A549 (cell line): ENCODE measurements around the gene ZCCHC12. TPM values are rescaled to one million over a fixed set of nuclear protein-coding genes. Genes with fewer than 3 reads are reported as not detected.

ENCODE experiments used
- ATAC-seq, 2 experiments: fragments of 200-7000 bp in 1 of 2; fragments of >200 bp in 1 of 2; cut with Nextera tagmentation in 1 of 2; cut with Tn5 transposase in 1 of 2; 3 replicates each; pipeline versions ENCODE4 v1.8.0 to v1.9.1; 2018 to 2020; ENCODE audit warnings: mild to moderate bottlenecking in 1 of 2, moderate library complexity in 1 of 2
- CTCF ChIA-PET: fragments of 300-600 bp; sonication (Branson Sonifier 250); formaldehyde crosslinking; extraction: SDS; loops from one replicate; lab custom pipeline; 2021; ENCODE audit warnings: antibody characterized with exemption, inconsistent platforms; lab: Yijun Ruan, JAX
- POLR2A ChIA-PET: fragments of 350-600 bp; formaldehyde crosslinking; extraction: SDS; loops from one replicate; lab custom pipeline; 2021; ENCODE audit warnings: antibody characterized with exemption, inconsistent platforms; lab: Yijun Ruan, JAX
- DNase-seq, 2 experiments: peaks; one replicate each; pipeline versions ENCODE4 v3.0.0 to v3.0.0-alpha.2; 2011 to 2016; ENCODE audit warnings: low read depth in 1 of 2, low spot score in 1 of 2
- FAIRE-seq: peaks from 2 replicates; lab custom pipeline; 2011; peaks lifted over from hg19 to GRCh38; lab: Jason Lieb, UNC
- H3K27ac ChIP-seq, 2 experiments: fragments of >200 bp; sonication (Bioruptor Twin); formaldehyde crosslinking; 3 replicates each; pipeline ENCODE4 v1.5.1; 2016 to 2017
- H3K4me1 ChIP-seq: fragments of >200 bp; sonication (Bioruptor Twin); formaldehyde crosslinking; 3 replicates; pipeline ENCODE4 v1.6.1; 2016
- H3K4me2 ChIP-seq: fragments of >200 bp; sonication (Bioruptor Twin); formaldehyde crosslinking; 3 replicates; pipeline ENCODE4 v1.6.1; 2016
- H3K4me3 ChIP-seq: fragments of >200 bp; sonication (Bioruptor Twin); formaldehyde crosslinking; 3 replicates; pipeline ENCODE4 v1.5.1; 2016
- H3K9me3 ChIP-seq: fragments of >200 bp; sonication (Bioruptor Twin); formaldehyde crosslinking; 3 replicates; pipeline ENCODE4 v1.6.1; 2016
- CBX8 ChIP-seq: fragments of 200-600 bp; sonication (generic); IDR thresholded peaks from 2 replicates; pipeline ENCODE4 v1.6.1; 2016
- CEBPB ChIP-seq, 2 experiments: fragments of >200 bp in 1 of 2; sonication (Bioruptor Twin) in 1 of 2; formaldehyde crosslinking in 1 of 2; IDR thresholded peaks; 2 replicates each; pipeline ENCODE4 v1.6.1; 2012 to 2016
- CHD2 ChIP-seq: fragments of 150-350 bp; IDR thresholded peaks from 2 replicates; pipeline ENCODE4 v1.6.1; 2014; ENCODE audit warnings: low read length; ENCODE audit not compliant: partially characterized antibody
- CTCF ChIP-seq: fragments of >200 bp; sonication (Bioruptor Twin); formaldehyde crosslinking; IDR thresholded peaks from 3 replicates; pipeline ENCODE4 v1.5.1; 2016
- ELK1 ChIP-seq: fragments of 150-350 bp; IDR thresholded peaks from 2 replicates; pipeline ENCODE4 v1.6.1; 2014; ENCODE audit warnings: low read depth, mild to moderate bottlenecking, low read length
- FOSB ChIP-seq: fragments of 250-450 bp; sonication (Bioruptor Pico); IDR thresholded peaks from 2 replicates; pipeline ENCODE4 v1.5.0; 2020; ENCODE audit warnings: mild to moderate bottlenecking, moderate library complexity
- FOXS1 ChIP-seq: fragments of 250-450 bp; sonication (Bioruptor Pico); IDR thresholded peaks from 2 replicates; pipeline ENCODE4 v1.5.0; 2020; ENCODE audit warnings: mild to moderate bottlenecking, moderate library complexity
- GATA3 ChIP-seq: IDR thresholded peaks from 2 replicates; pipeline ENCODE4 v1.6.1; 2012; ENCODE audit warnings: borderline replicate concordance
- HDAC2 ChIP-seq: fragments of 200-600 bp; sonication (generic); IDR thresholded peaks from 2 replicates; pipeline ENCODE4 v1.6.1; 2016
- HES2 ChIP-seq: fragments of >200 bp; sonication (Bioruptor Twin); formaldehyde crosslinking; IDR thresholded peaks from 2 replicates; pipeline ENCODE4 v1.6.1; 2016
- HEYL ChIP-seq: fragments of 250-450 bp; sonication (Bioruptor Pico); IDR thresholded peaks from 2 replicates; pipeline ENCODE4 v1.8.0; 2021; ENCODE audit warnings: mild to moderate bottlenecking, moderate library complexity
- KDM1A ChIP-seq: fragments of 200-600 bp; sonication (generic); IDR thresholded peaks from 2 replicates; pipeline ENCODE4 v1.6.1; 2016; ENCODE audit warnings: low read depth, mild to moderate bottlenecking
- MAFK ChIP-seq: fragments of 450-650 bp; IDR thresholded peaks from 2 replicates; pipeline ENCODE4 v1.6.1; 2014; ENCODE audit not compliant: partially characterized antibody
- MAZ ChIP-seq: fragments of 150-350 bp; IDR thresholded peaks from 2 replicates; pipeline ENCODE4 v1.6.1; 2014; ENCODE audit warnings: antibody characterized with exemption, low read depth, low read length, borderline replicate concordance
- PBX3 ChIP-seq: IDR thresholded peaks from 2 replicates; pipeline ENCODE4 v1.6.1; 2012
- POLR2A ChIP-seq: IDR thresholded peaks from 2 replicates; pipeline ENCODE4 v1.6.1; 2012; ENCODE audit warnings: mild to moderate bottlenecking, low read length
- RAD21 ChIP-seq, 2 experiments: fragments of >200 bp in 1 of 2; sonication (Bioruptor Twin) in 1 of 2; formaldehyde crosslinking in 1 of 2; IDR thresholded peaks in 1 of 2; conservative IDR thresholded peaks in 1 of 2; 2 replicates in 1 of 2; 3 replicates in 1 of 2; pipeline ENCODE4 v1.6.1; 2012 to 2018; ENCODE audit warnings: inconsistent platforms in 1 of 2
- RARB ChIP-seq: fragments of 250-450 bp; sonication (Bioruptor Pico); IDR thresholded peaks from 2 replicates; pipeline ENCODE4 v1.8.0; 2021; ENCODE audit warnings: mild to moderate bottlenecking, moderate library complexity
- RCOR1 ChIP-seq: fragments of 150-350 bp; IDR thresholded peaks from 2 replicates; pipeline ENCODE4 v1.6.1; 2014; ENCODE audit warnings: antibody characterized with exemption, low read length, low read depth
- RNF2 ChIP-seq: fragments of 200-600 bp; sonication (generic); IDR thresholded peaks from 2 replicates; pipeline ENCODE4 v1.6.1; 2016; ENCODE audit warnings: low read depth, mild to moderate bottlenecking, antibody characterized with exemption, moderate library complexity, borderline replicate concordance
- SMC3 ChIP-seq: fragments of >200 bp; sonication (Bioruptor Twin); formaldehyde crosslinking; IDR thresholded peaks from 3 replicates; pipeline ENCODE4 v1.6.1; 2018; ENCODE audit warnings: inconsistent platforms
- TFCP2L1 ChIP-seq: fragments of 250-450 bp; sonication (Bioruptor Pico); IDR thresholded peaks from 2 replicates; pipeline ENCODE4 v1.5.0; 2021; ENCODE audit warnings: mild to moderate bottlenecking
- USF2 ChIP-seq: fragments of 450-650 bp; IDR thresholded peaks from 2 replicates; pipeline ENCODE4 v1.6.1; 2014; ENCODE audit warnings: antibody characterized with exemption
- ZC3H11A ChIP-seq: fragments of 450-650 bp; IDR thresholded peaks from 2 replicates; pipeline ENCODE4 v1.6.1; 2014; ENCODE audit warnings: antibody characterized with exemption, mild to moderate bottlenecking
- ZFP36 ChIP-seq: fragments of 450-650 bp; IDR thresholded peaks from 2 replicates; pipeline ENCODE4 v1.6.1; 2014; ENCODE audit warnings: borderline replicate concordance; ENCODE audit not compliant: partially characterized antibody
- ZSCAN20 ChIP-seq: fragments of 250-450 bp; sonication (Bioruptor Pico); IDR thresholded peaks from 2 replicates; pipeline ENCODE4 v1.8.0; 2022; ENCODE audit warnings: mild to moderate bottlenecking, moderate library complexity
- WGBS: methylation state at CpG from one replicate; pipeline ENCODE4 v1.1.6; 2017; ENCODE audit errors: missing lambda C conversion rate; 5-methylcytosine and 5-hydroxymethylcytosine counted together
- polyA plus RNA-seq, 4 experiments: library from polyadenylated mRNA; depleted of rRNA in 3 of 4; stranded (reverse); fragments of >200 nt; fragmentation: RNase III in 1 of 4; extraction: RNeasy Plus Mini Kit Qiagen cat#74134 plus additional on column Dnase treatment in 1 of 4; gene quantifications; 2 replicates in 3 of 4; 3 replicates in 1 of 4; pipeline ENCODE4 v1.2.3, GENCODE V29; 2011 to 2017
- TF ChIP-seq, protein P1 (sequence below): fragments of 200-600 bp; sonication (generic); IDR thresholded peaks from 2 replicates; pipeline ENCODE4 v1.6.1; 2016; ENCODE audit warnings: antibody characterized with exemption, mild to moderate bottlenecking, moderate library complexity
- TF ChIP-seq, protein P2 (sequence below): IDR thresholded peaks from 2 replicates; pipeline ENCODE4 v1.6.1; 2012

The ZCCHC12 gene
- polyA plus RNA-seq, 2 of the 4 experiments (the other 2 are of a cell fraction) = 0.04 to 0.13 TPM

DNA sequence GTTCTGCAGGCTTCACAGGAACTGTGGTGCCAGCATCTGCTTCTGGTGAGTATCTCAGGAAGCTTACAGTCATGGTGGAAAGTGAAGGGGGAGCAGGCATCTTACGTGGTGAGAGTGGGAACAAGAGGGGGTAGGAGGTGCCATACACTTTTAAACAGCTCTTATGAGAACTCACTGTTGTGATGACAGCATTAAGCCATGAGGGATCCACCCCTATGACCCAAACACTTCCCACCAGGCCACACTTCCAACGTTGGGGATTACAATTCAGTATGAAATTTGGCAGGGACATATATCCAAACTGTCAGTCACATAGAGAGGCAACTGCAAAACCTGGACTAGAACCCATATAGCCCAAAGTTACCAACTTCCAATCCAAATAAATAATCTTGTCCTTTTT, 43.1 kb upstream of the ZCCHC12 start:
- FAIRE-seq = no peak

DNA sequence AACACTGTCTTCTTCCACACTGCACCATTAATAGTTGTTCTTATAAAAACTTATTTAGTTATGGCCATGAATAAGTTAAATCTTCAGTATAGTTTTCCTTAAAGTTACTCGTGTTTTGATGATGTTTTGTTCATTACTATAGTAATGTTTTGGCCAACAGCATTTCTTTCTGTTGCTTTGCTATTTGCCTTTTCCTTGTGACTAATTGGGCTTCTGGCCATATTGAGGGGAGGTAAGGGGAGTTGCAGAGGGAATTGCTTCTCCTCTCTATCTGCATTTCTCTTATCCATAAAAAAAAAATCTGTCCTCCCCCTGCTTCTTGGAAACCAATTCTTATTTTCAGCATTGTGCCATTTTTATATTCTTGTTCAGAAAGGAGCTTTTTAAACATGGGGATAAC, 42.7 kb upstream of the ZCCHC12 start:
- ATAC-seq (no peak), FAIRE-seq (peak; percentile 88), DNase-seq (no peak)
- H3K9me3 ChIP-seq = no peaks in the 10 kb centered on the region
- no peak overlapping the region for H3K4me3 ChIP-seq
- H3K27ac ChIP-seq = no peak overlapping the region
- TF ChIP-seq KDM1A (no peak), ZSCAN20 (CRISPR knock-in tag) (no peak), FOSB (CRISPR knock-in tag) (no peak), POLR2A (no peak), ZFP36 (no peak), CTCF (no peak), MAZ (no peak), HEYL (CRISPR knock-in tag) (no peak), RNF2 (no peak), ELK1 (no peak), RAD21 (conservative IDR thresholded peaks at IDR 0.05 in 1 of 2, IDR thresholded peaks at IDR 0.05 in 1 of 2) (no peak), USF2 (no peak), MAFK (no peak), SMC3 (no peak), RCOR1 (no peak), PBX3 (no peak)
- TF ChIP-seq, protein P1, sequence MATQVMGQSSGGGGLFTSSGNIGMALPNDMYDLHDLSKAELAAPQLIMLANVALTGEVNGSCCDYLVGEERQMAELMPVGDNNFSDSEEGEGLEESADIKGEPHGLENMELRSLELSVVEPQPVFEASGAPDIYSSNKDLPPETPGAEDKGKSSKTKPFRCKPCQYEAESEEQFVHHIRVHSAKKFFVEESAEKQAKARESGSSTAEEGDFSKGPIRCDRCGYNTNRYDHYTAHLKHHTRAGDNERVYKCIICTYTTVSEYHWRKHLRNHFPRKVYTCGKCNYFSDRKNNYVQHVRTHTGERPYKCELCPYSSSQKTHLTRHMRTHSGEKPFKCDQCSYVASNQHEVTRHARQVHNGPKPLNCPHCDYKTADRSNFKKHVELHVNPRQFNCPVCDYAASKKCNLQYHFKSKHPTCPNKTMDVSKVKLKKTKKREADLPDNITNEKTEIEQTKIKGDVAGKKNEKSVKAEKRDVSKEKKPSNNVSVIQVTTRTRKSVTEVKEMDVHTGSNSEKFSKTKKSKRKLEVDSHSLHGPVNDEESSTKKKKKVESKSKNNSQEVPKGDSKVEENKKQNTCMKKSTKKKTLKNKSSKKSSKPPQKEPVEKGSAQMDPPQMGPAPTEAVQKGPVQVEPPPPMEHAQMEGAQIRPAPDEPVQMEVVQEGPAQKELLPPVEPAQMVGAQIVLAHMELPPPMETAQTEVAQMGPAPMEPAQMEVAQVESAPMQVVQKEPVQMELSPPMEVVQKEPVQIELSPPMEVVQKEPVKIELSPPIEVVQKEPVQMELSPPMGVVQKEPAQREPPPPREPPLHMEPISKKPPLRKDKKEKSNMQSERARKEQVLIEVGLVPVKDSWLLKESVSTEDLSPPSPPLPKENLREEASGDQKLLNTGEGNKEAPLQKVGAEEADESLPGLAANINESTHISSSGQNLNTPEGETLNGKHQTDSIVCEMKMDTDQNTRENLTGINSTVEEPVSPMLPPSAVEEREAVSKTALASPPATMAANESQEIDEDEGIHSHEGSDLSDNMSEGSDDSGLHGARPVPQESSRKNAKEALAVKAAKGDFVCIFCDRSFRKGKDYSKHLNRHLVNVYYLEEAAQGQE = no peak
- 65% methylated on average over 1 of the region's 1 CpG for WGBS
- H3K4me1 ChIP-seq = no peaks in the 10 kb centered on the region
- H3K4me2 ChIP-seq = no peak overlapping the region
- ChIA-PET CTCF (interaction anchor here (0.6 to 1.0 kb wide), 3 partner anchors 26 to 181 kb away, joined by 3 to 4 read pairs (median 3); no protein-coding TSS in a partner anchor), POLR2A (no interaction called here)

More for the DNA sequence above, 43.1 kb upstream of the ZCCHC12 start:
- H3K4me3 ChIP-seq = no peak overlapping the region
- H3K4me2 ChIP-seq = no peak overlapping the region
- H3K4me1 ChIP-seq = no peaks in the 10 kb centered on the region
- ChIA-PET CTCF (interaction anchor here (0.6 kb wide), 1 partner anchor 181 kb away, joined by 3 read pairs; no protein-coding TSS in a partner anchor), POLR2A (no interaction called here)
- H3K27ac ChIP-seq = no peak overlapping the region
- 50% methylated on average over 2 of the region's 2 CpGs for WGBS
- no peaks in the 10 kb centered on the region for H3K9me3 ChIP-seq
- ATAC-seq (no peak), DNase-seq (no peak)
- TF ChIP-seq ZC3H11A (no peak), GATA3 (no peak), TFCP2L1 (CRISPR knock-in tag) (no peak), ZSCAN20 (CRISPR knock-in tag) (no peak), HES2 (no peak), CEBPB (IDR thresholded peaks at IDR 0.05) (no peak), CHD2 (no peak), RARB (CRISPR knock-in tag) (no peak), FOXS1 (CRISPR knock-in tag) (no peak), USF2 (no peak), HDAC2 (no peak), CBX8 (no peak)
- TF ChIP-seq, protein P2, sequence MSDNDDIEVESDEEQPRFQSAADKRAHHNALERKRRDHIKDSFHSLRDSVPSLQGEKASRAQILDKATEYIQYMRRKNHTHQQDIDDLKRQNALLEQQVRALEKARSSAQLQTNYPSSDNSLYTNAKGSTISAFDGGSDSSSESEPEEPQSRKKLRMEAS = no peak
- TF ChIP-seq, all 56 proteins: peak for 0
